Vagina (tissue), 2 donors: ENCODE results near the gene OSBPL10. TPM values are rescaled to one million over a fixed set of nuclear protein-coding genes. Genes with fewer than 3 reads are reported as not detected.

ENCODE experiments used
- DNase-seq, 2 donors: peaks; one replicate each; pipeline ENCODE4 v3.0.0-alpha.2; 2017; ENCODE audit errors: extremely low spot score in 2 of 2
- H3K27ac ChIP-seq: fragments of 200-600 bp; sonication (generic); one replicate; pipeline ENCODE4 v1.5.1; 2019
- H3K27me3 ChIP-seq: fragments of 200-600 bp; sonication (generic); one replicate; pipeline ENCODE4 v1.5.1; 2019
- H3K36me3 ChIP-seq, 2 donors: fragments of 200-600 bp; sonication (generic); one replicate each; pipeline ENCODE4 v1.5.1; 2017 to 2019
- H3K4me1 ChIP-seq: fragments of 200-600 bp; sonication (generic); one replicate; pipeline ENCODE4 v1.5.1; 2019
- H3K4me3 ChIP-seq, 2 donors: fragments of 200-600 bp; sonication (generic); 1 replicate in 1 of 2; 2 replicates in 1 of 2; pipeline ENCODE4 v1.5.1; 2016 to 2019
- H3K9me3 ChIP-seq: fragments of 200-600 bp; sonication (generic); one replicate; pipeline ENCODE4 v1.5.1; 2019
- POLR2A ChIP-seq, 2 donors: fragments of 450-650 bp; IDR thresholded peaks; one replicate each; pipeline ENCODE4 v1.6.1; 2017; ENCODE audit warnings: antibody characterized with exemption in 2 of 2, mild to moderate bottlenecking in 2 of 2, moderate library complexity in 2 of 2
- POLR2AphosphoS5 ChIP-seq, 2 donors: sonication (generic); formaldehyde crosslinking; IDR thresholded peaks; one replicate each; pipeline ENCODE4 v1.9.0; 2017; ENCODE audit warnings: antibody characterized with exemption in 2 of 2, mild to moderate bottlenecking in 2 of 2, low read depth in 1 of 2; ENCODE audit not compliant: insufficient read depth in 1 of 2
- intact Hi-C: fragments of 100-400 bp; cut with DNase I; formaldehyde crosslinking; loops from one replicate; pipeline ENCODE4 v1.15.1; 2023
- total RNA-seq: library from RNA; depleted of rRNA; stranded (reverse); fragments of >200 nt; gene quantifications from one replicate; pipeline ENCODE4 v1.2.3, GENCODE V29; 2016
- TF ChIP-seq, protein P1 (sequence below), 3 experiments: fragments of 450-650 bp in 2 of 3; fragments of 200-600 bp in 1 of 3; sonication (generic) in 1 of 3; IDR thresholded peaks; one replicate each; pipeline ENCODE4 v1.5.1; 2017 to 2019; ENCODE audit warnings: antibody characterized with exemption in 3 of 3, mild to moderate bottlenecking in 2 of 3, moderate library complexity in 2 of 3

The OSBPL10 gene
- 33.9 TPM for total RNA-seq

- Histone ChIP-seq H3K36me3 (no peaks in the 10 kb centered on the region), H3K27ac (peak within 1 kb of the TSS; percentile 90), H3K27me3 (no peaks in the 10 kb centered on the region), H3K4me3 (peak within 1 kb of the TSS; percentile 78 to 89), H3K9me3 (no peaks in the 10 kb centered on the region), H3K4me1 (peaks cover 22% of the 10 kb centered on the region)
- intact Hi-C loops, result no loop called here
- peak in 1 of 2 donors; percentile 92 for DNase-seq
- peak; percentile 43 to 83 for TF ChIP-seq POLR2AphosphoS5 (IDR thresholded peaks at IDR 0.05; ENCODE audit: insufficient read depth in 1 of 2, low read depth in 1 of 2)
- TF ChIP-seq, protein P1, sequence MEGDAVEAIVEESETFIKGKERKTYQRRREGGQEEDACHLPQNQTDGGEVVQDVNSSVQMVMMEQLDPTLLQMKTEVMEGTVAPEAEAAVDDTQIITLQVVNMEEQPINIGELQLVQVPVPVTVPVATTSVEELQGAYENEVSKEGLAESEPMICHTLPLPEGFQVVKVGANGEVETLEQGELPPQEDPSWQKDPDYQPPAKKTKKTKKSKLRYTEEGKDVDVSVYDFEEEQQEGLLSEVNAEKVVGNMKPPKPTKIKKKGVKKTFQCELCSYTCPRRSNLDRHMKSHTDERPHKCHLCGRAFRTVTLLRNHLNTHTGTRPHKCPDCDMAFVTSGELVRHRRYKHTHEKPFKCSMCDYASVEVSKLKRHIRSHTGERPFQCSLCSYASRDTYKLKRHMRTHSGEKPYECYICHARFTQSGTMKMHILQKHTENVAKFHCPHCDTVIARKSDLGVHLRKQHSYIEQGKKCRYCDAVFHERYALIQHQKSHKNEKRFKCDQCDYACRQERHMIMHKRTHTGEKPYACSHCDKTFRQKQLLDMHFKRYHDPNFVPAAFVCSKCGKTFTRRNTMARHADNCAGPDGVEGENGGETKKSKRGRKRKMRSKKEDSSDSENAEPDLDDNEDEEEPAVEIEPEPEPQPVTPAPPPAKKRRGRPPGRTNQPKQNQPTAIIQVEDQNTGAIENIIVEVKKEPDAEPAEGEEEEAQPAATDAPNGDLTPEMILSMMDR (IDR thresholded peaks at IDR 0.05), result no peak
- TF ChIP-seq POLR2A (IDR thresholded peaks at IDR 0.05), result peak in 1 of 2 donors; percentile 61
These were observed at the start of gene OSBPL10, which contains the start of gene ZNF860 for GRCh38 chr3:31981206-31982181. Gene OSBPL10, minus strand, starts transcription at chr3:31981262. Its CDS starts 83 bp downstream, at chr3:31981179. Gene ZNF860, plus strand, starts transcription at chr3:31981750. Its CDS starts 7,330 bp downstream, at chr3:31989080.

- intact Hi-C loops, result no loop called here
- no peaks in the 10 kb centered on the region for H3K27me3 ChIP-seq
These were observed 45.5 kb upstream of the OSBPL10 start for GRCh38 chr3:32026593-32026992.

GRCh38 chr3:32022947-32023346 lies 41.9 kb upstream of the OSBPL10 start:
- H3K4me3 ChIP-seq, result no peak overlapping the region
- no peaks in the 10 kb centered on the region for H3K36me3 ChIP-seq
- DNase-seq, result no peak
- TF ChIP-seq POLR2AphosphoS5 (IDR thresholded peaks at IDR 0.05; ENCODE audit: insufficient read depth in 1 of 2, low read depth in 1 of 2) (no peak), POLR2A (IDR thresholded peaks at IDR 0.05) (no peak)
- TF ChIP-seq, protein P1 (IDR thresholded peaks at IDR 0.05), result no peak
- no peaks in the 10 kb centered on the region for H3K27me3 ChIP-seq
- intact Hi-C loops, result no loop called here
- H3K4me1 ChIP-seq, result no peaks in the 10 kb centered on the region
- H3K9me3 ChIP-seq, result no peaks in the 10 kb centered on the region
- no peak overlapping the region for H3K27ac ChIP-seq

More at GRCh38 chr3:32026593-32026992, 45.5 kb upstream of the OSBPL10 start:
- peaks cover 9% of the 10 kb centered on the region for H3K4me1 ChIP-seq
- no peak overlapping the region for H3K27ac ChIP-seq
- H3K4me3 ChIP-seq, result no peak overlapping the region
- TF ChIP-seq POLR2A (IDR thresholded peaks at IDR 0.05), result no peak
- H3K36me3 ChIP-seq, result no peaks in the 10 kb centered on the region
- no peak for DNase-seq
- no peaks in the 10 kb centered on the region for H3K9me3 ChIP-seq

- H3K36me3 ChIP-seq, result no peaks in the 10 kb centered on the region
- no peaks in the 10 kb centered on the region for H3K27me3 ChIP-seq
- no peaks in the 10 kb centered on the region for H3K9me3 ChIP-seq
- intact Hi-C loops, result no loop called here
- no peak overlapping the region for H3K4me3 ChIP-seq
- H3K4me1 ChIP-seq, result no peaks in the 10 kb centered on the region
- TF ChIP-seq, protein P1 (IDR thresholded peaks at IDR 0.05), result no peak
- TF ChIP-seq POLR2AphosphoS5 (IDR thresholded peaks at IDR 0.05; ENCODE audit: insufficient read depth in 1 of 2, low read depth in 1 of 2) (no peak), POLR2A (IDR thresholded peaks at IDR 0.05) (no peak)
- H3K27ac ChIP-seq, result no peak overlapping the region
- no peak for DNase-seq
These were observed 40.7 kb upstream of the OSBPL10 start for GRCh38 chr3:32021748-32022147.

DNA sequence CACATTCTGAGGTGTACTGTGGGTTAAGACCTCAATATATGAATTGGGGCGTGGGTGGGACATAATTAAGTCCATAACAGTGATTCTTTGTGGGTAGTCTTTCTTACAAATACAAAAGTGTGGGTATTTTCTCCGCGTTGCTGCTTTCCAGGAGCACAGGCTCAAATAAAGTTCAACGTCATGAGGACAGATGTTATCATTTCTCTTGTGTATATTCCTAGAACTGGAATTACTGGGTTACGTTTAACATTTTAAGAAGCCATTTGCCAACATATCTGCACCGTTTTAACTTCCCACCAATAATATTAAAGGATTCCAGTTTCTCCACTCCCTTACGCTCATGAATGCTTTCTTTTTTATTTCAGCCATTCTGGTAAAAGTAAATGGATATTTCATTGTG lies 40.1 kb upstream of the OSBPL10 start:
- no peak for DNase-seq
- TF ChIP-seq POLR2A (IDR thresholded peaks at IDR 0.05), result no peak
- TF ChIP-seq POLR2AphosphoS5 (IDR thresholded peaks at IDR 0.05; ENCODE audit: insufficient read depth in 1 of 2, low read depth in 1 of 2), result no peak
- TF ChIP-seq, protein P1 (IDR thresholded peaks at IDR 0.05), result no peak
- intact Hi-C loops, result no loop called here
- Histone ChIP-seq H3K36me3 (no peaks in the 10 kb centered on the region), H3K4me1 (no peaks in the 10 kb centered on the region), H3K9me3 (no peaks in the 10 kb centered on the region), H3K27ac (no peak overlapping the region), H3K27me3 (no peaks in the 10 kb centered on the region), H3K4me3 (no peak overlapping the region)
